ENCODE data around the gene PRKCQ.

The PRKCQ gene

GRCh38 chr10:6399879-6400278, 180.2 kb downstream of the PRKCQ start:
- H3K9ac ChIP-seq (ENCODE audit: low read depth, low read length): no peak overlapping the region

GRCh38 chr10:6399231-6399741, 180.8 kb downstream of the PRKCQ start:
- Histone ChIP-seq H3K9ac (ENCODE audit: low read depth, low read length) (no peak overlapping the region), H3K36me3 (ENCODE audit: insufficient read depth, low read length) (no peaks in the 10 kb centered on the region), H3K4me3 (ENCODE audit: low read depth in 1 of 2, low read length in 2 of 2) (no peak overlapping the region), H3K27ac (ENCODE audit: low read length) (no peak overlapping the region), H3K9me3 (ENCODE audit: insufficient read depth, low read length, severe bottlenecking) (no peaks in the 10 kb centered on the region), H4K20me1 (ENCODE audit: insufficient read depth, low read length) (no peaks in the 10 kb centered on the region), H3K4me2 (ENCODE audit: insufficient read depth, low read length) (no peak overlapping the region), H2AFZ (ENCODE audit: low read depth, low read length) (no peak overlapping the region), H3K79me2 (ENCODE audit: insufficient read depth, low read length) (no peaks in the 10 kb centered on the region), H3K27me3 (ENCODE audit: insufficient read depth, low read length, poor library complexity) (no peaks in the 10 kb centered on the region), H3K4me1 (ENCODE audit: insufficient read depth, low read length) (peaks cover 12% of the 10 kb centered on the region)
- DNase-seq (no peak), ATAC-seq (ENCODE audit: insufficient read depth, low read depth) (no peak)
- TF ChIP-seq CTCF (IDR thresholded peaks at IDR 0.05; ENCODE audit: borderline replicate concordance, extremely low read depth, low read length, poor library complexity, severe bottlenecking) (no peak), EZH2 (IDR thresholded peaks at IDR 0.05; ENCODE audit: borderline replicate concordance, low read depth, low read length, severe bottlenecking) (no peak)

More at GRCh38 chr10:6399879-6400278, 180.2 kb downstream of the PRKCQ start:
- TF ChIP-seq EZH2 (IDR thresholded peaks at IDR 0.05; ENCODE audit: borderline replicate concordance, low read depth, low read length, severe bottlenecking): no peak
- no peak for TF ChIP-seq CTCF (IDR thresholded peaks at IDR 0.05; ENCODE audit: borderline replicate concordance, extremely low read depth, low read length, poor library complexity, severe bottlenecking)
- DNase-seq (no peak), ATAC-seq (ENCODE audit: insufficient read depth, low read depth) (no peak)
- Histone ChIP-seq H3K4me2 (ENCODE audit: insufficient read depth, low read length) (no peak overlapping the region), H4K20me1 (ENCODE audit: insufficient read depth, low read length) (no peaks in the 10 kb centered on the region), H3K27me3 (ENCODE audit: insufficient read depth, low read length, poor library complexity) (no peaks in the 10 kb centered on the region), H3K4me1 (ENCODE audit: insufficient read depth, low read length) (peaks cover 12% of the 10 kb centered on the region), H2AFZ (ENCODE audit: low read depth, low read length) (no peak overlapping the region), H3K9me3 (ENCODE audit: insufficient read depth, low read length, severe bottlenecking) (no peaks in the 10 kb centered on the region), H3K79me2 (ENCODE audit: insufficient read depth, low read length) (no peaks in the 10 kb centered on the region), H3K27ac (ENCODE audit: low read length) (no peak overlapping the region), H3K36me3 (ENCODE audit: insufficient read depth, low read length) (no peaks in the 10 kb centered on the region), H3K4me3 (ENCODE audit: low read depth in 1 of 2, low read length in 2 of 2) (no peak overlapping the region)

GRCh38 chr10:6398399-6398798, 181.7 kb downstream of the PRKCQ start:
- Histone ChIP-seq H4K20me1 (ENCODE audit: insufficient read depth, low read length) (no peaks in the 10 kb centered on the region), H3K79me2 (ENCODE audit: insufficient read depth, low read length) (no peaks in the 10 kb centered on the region), H3K27ac (ENCODE audit: low read length) (no peak overlapping the region), H2AFZ (ENCODE audit: low read depth, low read length) (no peak overlapping the region), H3K4me3 (ENCODE audit: low read depth in 1 of 2, low read length in 2 of 2) (no peak overlapping the region), H3K4me1 (ENCODE audit: insufficient read depth, low read length) (peaks cover 12% of the 10 kb centered on the region), H3K4me2 (ENCODE audit: insufficient read depth, low read length) (no peak overlapping the region), H3K36me3 (ENCODE audit: insufficient read depth, low read length) (no peaks in the 10 kb centered on the region), H3K27me3 (ENCODE audit: insufficient read depth, low read length, poor library complexity) (no peaks in the 10 kb centered on the region), H3K9ac (ENCODE audit: low read depth, low read length) (no peak overlapping the region), H3K9me3 (ENCODE audit: insufficient read depth, low read length, severe bottlenecking) (no peaks in the 10 kb centered on the region)
- no peak for TF ChIP-seq EZH2 (IDR thresholded peaks at IDR 0.05; ENCODE audit: borderline replicate concordance, low read depth, low read length, severe bottlenecking)
- ATAC-seq (ENCODE audit: insufficient read depth, low read depth): no peak
- DNase-seq: no peak

- Histone ChIP-seq H3K4me2 (ENCODE audit: insufficient read depth, low read length) (no peak overlapping the region), H2AFZ (ENCODE audit: low read depth, low read length) (no peak overlapping the region), H3K27me3 (ENCODE audit: insufficient read depth, low read length, poor library complexity) (no peaks in the 10 kb centered on the region), H3K9me3 (ENCODE audit: insufficient read depth, low read length, severe bottlenecking) (no peaks in the 10 kb centered on the region), H3K36me3 (ENCODE audit: insufficient read depth, low read length) (no peaks in the 10 kb centered on the region), H3K9ac (ENCODE audit: low read depth, low read length) (no peak overlapping the region), H4K20me1 (ENCODE audit: insufficient read depth, low read length) (no peaks in the 10 kb centered on the region), H3K4me3 (ENCODE audit: low read depth in 1 of 2, low read length in 2 of 2) (no peak overlapping the region), H3K27ac (ENCODE audit: low read length) (no peak overlapping the region), H3K79me2 (ENCODE audit: insufficient read depth, low read length) (no peaks in the 10 kb centered on the region), H3K4me1 (ENCODE audit: insufficient read depth, low read length) (peaks cover 8% of the 10 kb centered on the region)
- TF ChIP-seq CTCF (IDR thresholded peaks at IDR 0.05; ENCODE audit: borderline replicate concordance, extremely low read depth, low read length, poor library complexity, severe bottlenecking) (no peak), EZH2 (IDR thresholded peaks at IDR 0.05; ENCODE audit: borderline replicate concordance, low read depth, low read length, severe bottlenecking) (no peak)
- DNase-seq (no peak), ATAC-seq (ENCODE audit: insufficient read depth, low read depth) (no peak)
Observed at GRCh38 chr10:6396652-6397051, 183.4 kb downstream of the PRKCQ start.
